ENCODE results near the gene GGACT.

The GGACT gene

DNA sequence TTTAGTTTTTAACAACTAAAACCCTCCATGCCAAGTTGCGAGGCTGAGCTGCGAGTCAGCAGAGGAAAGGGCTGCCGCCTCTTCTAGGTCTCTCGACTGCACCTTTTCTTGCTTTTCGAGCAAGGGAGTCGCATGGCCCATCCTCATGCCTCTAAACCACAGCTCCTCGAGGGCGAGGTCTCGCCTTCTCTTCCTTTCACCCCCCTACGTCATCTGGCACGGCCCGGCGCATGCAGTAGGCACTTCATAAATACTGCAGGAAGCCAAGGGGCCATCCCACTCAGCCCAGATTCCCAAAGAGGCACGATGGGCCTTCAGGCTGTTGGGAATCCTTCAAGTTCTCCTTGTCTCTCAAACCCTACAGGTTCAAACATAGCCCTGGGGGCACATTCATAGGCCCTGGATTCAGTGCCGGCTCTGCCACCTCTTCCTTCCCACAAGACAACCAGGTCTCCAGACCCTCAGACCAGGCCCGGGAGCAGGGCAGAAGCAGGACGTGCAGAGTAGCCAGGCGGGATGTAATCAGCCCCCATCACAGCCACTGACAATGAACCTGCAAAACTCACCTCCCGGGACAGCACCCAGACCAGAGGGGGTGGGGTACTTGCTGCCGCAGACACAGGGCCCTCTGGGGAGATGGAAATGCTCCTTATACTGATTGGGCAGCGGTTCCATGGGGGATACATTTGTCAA lies 41.7 kb downstream of the GGACT start:
- DNase-seq = no peak

DNA sequence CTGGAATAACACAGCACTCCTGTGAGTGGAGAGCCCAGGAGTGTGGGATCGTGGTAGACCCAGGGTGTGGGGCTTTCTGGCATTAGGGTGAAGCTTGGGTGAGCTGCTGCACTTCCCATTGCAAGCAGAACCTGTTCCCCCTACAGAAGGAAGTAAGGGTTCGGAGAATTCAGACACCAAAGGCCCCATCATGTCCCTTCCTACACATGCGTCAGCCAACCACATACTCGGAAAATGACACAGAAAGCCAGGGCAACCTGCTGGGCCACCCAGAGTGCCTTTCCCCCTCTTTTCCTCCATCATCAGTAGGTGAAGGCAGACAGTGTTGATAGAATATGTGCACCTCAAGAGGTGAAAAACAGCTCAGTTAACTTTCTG lies 42.9 kb downstream of the GGACT start:
- no peak for DNase-seq

DNA sequence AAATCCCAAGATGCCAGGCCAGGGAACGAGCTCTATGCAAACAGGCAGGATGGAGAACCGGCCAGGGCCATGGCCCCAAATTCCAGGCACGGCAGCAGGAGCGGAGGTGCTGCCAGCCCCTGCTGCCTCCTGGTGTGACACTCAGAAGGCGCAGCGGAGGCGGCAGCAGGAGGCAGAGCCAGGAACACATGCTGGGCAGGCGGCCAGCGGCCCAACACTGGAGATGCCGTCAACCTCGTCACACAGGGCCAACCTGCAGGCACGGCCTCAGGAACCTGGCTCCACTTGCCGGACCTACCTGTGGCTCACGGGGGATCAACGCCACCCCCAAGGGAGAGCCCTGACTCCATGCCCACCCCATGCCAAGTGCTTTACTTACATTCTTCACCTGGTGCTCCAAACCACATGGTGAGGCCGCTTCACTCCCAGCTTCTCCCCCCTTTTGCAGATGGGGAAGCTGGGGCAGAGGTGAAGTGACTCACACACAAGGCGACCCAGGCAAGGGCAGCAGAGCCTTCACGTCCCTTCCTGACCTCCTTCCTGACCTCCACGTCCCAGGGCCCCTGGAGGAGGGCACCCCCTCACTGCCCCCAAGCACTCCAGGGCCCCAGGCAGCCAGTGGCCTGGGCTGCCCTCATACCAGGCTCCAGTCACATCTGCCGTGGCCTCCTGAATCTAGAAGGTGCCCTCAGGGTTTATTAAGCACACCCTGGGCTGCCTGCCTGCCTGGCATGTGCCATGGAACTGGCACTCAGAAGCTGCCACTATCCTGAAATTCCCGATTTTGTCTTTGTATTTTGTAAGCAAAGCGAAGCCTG lies 43.5 kb downstream of the GGACT start:
- DNase-seq = no peak

DNA sequence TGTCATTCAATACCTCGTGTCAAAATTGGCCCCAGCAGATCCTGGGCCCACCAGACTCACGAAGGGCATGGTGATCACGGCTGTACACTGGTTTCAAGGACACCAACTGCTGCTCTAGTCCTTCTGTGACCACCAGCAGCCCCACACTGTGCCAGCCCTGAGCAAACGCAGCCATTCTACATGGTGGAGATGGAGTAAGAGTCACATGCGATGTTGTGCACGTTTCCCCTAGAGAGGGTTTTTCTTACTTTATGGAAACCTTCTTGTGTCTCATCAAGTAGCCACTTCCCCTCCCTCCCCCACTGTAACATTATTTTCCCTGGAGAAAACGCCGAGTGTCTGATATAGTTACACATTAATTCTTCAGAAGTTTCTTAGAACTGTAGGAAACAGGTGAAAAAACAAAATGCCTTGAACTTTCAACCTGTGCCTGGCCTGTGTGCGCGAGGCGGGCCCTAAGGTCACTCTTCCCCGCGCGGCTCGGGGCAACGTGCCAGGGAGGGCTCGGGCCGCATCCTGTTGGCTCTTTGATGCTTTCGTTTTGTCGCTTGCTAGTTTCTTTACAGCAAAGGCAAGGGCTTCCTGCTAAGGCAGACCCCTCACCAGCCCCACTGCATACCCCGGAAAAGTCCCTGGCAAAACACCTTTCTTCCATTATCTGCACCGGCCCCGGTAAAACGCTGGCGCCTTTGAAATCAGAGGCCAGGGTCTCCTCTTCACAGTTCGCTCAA lies 44.6 kb downstream of the GGACT start:
- DNase-seq = no peak

DNA sequence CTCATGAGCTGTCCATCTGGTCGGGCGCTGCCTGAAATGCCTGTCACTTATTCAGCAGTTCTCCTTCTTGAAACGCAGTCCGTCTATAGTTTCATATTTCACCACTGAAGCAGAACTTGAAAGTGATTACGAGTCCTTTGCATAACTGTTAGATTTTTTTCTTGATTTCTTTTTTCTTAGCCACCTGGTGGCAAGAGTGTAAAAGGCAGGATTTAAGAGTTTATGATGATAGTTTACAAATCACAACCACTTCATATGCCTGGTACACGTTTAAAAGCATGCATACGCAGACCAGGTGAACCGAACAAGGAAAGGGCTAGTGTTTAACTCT lies 45.8 kb downstream of the GGACT start:
- no peak for DNase-seq

DNA sequence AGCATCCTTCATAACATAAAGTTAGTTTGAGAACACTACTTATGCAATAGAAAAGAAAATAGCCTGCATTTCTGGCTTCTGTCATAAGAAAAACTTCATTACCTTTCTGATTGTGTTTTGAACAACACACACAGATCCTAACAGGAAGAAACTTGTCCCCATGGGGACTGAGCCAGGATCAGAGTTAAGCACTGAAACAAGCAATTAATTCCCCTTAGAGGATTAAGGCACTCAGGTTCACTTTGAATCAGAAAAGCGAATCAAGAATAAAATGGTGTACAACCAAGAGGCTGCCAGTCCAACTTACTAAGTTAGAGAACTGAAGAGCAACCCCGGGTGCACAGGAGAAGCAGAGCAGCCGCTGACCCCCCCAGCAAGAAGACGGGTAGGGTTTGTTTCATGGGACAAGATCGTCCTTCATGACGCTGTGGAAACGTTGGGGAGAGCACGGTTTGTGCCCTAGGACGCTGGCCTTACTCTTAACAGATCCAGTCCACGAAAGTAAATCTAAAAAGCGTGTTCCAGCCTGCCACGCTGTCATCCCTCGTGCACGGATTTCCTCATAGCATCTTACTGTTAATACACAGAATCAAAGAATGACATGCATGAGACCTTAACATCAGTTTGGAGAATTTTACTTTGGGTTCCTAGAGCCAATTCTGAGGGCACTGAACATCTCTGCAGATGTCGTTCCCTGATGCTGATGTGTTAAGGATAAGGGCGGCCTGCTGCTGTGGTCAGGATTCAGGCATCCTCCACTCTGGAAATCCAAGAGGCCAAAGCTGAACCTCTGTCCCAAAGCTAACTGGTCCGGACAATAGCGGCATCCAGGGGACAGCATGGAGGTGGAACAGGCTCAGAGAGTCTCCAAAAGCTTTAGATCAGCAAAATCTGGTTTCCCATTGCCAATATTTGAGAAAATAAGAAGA lies 46.4 kb downstream of the GGACT start:
- DNase-seq = no peak

DNA sequence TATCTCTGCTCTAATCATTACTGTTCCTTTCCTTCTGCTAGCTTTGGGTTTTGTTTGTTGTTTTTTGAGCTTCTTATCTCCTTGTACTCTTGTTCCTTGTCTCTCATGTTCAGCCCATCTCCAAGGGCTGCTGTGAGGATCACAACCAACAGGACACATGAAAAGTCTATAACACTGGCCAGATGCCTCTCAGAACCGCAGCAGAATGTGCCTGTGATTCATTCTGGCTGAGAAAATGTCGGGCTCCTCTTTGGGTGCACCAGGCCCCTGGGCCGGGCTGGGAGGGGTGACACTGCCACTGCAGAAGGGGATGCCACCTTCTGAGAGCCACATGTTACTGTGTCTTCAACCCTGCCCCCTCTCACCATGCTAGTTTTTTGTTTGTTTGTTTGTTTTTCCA lies 48.0 kb downstream of the GGACT start:
- DNase-seq = no peak

DNA sequence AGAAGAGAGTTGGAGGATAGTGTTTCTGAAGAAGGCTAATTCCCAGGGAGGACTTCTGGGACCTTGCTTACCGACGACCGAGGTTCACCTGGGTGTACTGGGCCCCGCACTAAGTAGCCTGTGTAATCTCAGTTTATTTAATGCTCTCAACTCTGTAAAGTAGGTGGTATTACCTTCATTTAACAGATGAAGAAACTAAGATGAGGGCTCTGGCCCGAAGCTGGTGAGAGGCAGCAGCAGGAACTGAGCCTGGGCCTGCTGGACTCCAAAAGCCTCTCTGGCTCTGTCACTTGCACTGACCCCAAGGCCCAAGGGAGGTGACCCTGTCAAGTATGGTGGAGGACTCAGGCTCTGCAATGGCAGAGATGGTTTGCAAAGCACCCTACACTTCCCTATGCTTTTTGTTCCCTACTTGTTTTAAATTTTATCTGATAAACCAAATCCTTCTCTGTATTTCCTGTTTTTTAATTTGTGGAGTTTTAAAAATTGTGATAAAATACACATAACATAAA lies 50.6 kb downstream of the GGACT start:
- no peak for DNase-seq

DNA sequence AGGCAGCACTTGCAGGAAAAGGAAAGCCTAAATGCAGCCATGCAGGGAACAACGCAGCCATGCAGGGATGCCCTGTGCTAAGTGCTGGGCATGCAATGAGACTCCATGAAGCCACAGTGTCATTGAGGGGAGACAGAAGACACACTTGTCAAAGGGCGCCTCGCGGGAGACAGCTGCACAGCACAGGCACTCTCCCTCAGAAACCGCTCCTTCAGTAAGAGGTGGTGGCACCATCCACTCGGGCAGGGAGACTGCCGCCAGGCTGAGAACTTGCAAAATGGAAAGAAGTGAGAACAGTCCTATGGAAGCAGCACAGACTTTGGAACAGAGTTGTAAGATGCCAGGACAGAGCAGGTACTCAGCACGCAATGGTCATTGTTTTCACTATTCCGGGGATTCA lies 51.1 kb downstream of the GGACT start:
- DNase-seq = no peak

DNA sequence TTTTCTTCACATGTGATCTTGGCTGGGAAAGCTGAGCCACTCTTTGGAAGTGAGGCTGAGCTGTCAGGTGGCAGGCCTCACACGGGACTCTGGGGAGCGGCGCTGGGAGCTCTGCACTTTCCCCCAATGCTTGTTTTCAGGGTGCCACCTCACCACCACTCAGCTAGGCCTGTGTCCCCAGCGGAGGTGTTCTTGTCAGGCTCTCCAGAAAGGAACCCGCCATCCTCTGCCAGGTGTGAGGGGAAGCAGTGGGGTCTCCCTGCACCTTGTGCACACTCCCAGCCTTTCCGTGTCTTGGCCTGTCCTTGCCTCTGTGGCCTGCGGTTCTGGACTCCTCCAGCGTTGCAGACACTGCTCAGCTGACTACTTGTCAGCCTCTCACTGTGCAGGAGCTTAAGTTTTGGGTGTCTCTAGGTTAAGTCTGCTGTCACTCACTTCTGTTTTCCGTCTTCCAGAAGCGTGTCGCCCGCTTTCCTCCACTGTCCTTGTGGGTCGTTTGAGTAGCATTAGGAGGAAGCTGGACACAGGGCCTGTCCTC lies 51.9 kb downstream of the GGACT start:
- no peak for DNase-seq

DNA sequence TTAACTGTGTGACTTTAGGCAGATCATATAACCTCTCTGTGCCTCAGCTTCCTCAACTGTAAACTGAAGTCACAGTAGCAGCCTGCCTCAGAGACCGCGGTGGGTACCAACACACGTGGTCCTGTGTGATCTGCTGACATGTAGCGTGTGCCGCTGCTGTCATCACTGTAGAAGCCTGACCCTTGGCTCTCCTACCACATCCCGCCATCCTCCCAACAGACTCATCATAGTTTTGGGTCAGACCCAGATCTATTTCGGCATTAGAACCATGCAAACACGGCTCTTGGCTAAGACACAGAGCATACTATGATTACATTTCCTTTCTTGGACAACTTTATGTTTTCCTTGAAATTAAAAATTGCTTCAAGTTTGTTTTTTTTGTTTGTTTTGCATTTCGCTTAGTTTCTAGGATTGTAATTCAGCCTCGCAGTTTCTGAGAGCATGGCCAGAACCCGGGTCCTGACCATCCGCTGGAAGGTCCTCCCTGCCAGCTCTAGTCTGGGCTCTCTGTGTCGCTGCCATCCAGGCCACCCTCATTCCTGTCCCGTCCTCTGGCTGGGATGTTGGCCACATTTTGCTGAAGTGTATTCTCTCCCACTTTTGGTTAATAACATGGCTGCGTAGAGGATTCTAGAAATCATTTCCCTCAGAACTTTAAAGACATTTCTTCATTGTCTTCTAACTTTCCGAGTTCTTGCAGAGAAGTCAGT lies 53.0 kb downstream of the GGACT start:
- DNase-seq = no peak

DNA sequence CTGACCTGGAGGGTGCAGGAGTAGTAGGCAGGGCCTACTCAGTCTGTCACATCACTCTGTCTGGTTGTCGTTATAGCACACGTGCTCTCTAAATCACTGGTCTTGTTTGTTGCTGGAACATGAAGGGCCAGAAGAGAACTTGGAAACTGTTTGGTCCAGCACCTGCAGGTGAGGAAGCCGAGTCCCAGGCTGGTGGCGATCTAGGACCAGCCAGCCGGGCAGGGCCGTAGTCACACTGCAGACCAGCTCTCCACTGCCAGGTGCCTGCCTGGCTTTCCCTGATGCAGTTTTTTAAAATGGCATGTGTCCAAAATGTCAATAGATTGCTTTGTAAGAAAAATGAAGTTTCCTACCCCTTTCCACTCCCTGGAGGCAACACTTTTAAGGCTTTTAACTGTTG lies 53.7 kb downstream of the GGACT start:
- no peak for DNase-seq

DNA sequence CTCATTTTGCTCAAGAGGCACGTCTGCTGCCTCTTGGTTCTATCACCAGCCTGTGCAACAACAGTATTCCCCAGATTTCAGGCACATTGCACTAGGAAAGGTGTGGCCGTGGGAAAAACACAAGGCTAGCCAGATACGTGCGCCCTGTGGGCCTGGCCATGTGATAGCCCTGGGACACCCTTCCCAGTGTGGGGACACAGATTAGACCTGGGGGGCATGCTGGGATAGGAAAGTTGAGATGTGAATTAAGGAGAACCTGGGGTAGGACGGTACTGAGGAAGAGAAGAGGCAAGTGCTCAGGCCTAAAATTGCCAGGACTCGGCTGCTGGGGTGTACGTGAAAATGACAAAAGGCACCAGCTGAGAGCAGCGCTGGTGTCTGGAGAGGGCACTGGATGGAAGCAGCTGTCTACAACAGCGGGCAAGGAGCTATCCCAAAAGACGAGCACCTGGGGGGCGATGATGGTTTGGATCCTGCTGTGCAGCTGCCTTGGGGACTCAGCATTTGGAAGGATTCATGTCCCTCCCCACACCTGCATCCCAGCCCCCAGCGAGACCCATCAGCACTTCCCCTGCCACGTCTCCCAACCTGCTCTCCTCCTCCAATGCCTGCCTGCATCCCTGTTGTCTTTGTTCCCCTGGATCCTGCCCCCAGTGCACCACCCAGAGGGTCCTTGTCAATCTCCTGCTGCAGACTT lies 54.3 kb downstream of the GGACT start:
- no peak for DNase-seq

DNA sequence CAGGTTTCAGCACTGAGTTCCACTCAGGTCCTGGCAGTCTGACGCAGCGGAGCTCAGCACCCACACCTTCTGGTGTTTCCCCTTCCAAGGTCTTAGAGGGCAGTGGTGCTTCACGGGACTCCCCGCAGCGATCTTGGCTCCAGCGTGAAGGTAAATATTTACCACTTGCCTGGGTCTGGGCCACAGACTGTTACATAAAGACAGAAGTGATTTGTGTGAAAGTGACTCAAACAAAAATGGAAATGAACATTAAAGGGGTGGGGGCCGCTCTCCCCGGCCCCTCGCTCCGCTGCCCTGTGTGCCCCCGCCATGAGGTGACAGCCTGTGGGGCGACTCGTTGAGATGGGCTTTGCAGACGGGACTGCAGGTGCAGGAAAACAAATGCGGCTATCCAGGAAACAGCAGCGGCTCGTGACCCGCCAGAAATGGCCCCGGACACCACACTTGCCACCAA lies 55.0 kb downstream of the GGACT start:
- no peak for DNase-seq

DNA sequence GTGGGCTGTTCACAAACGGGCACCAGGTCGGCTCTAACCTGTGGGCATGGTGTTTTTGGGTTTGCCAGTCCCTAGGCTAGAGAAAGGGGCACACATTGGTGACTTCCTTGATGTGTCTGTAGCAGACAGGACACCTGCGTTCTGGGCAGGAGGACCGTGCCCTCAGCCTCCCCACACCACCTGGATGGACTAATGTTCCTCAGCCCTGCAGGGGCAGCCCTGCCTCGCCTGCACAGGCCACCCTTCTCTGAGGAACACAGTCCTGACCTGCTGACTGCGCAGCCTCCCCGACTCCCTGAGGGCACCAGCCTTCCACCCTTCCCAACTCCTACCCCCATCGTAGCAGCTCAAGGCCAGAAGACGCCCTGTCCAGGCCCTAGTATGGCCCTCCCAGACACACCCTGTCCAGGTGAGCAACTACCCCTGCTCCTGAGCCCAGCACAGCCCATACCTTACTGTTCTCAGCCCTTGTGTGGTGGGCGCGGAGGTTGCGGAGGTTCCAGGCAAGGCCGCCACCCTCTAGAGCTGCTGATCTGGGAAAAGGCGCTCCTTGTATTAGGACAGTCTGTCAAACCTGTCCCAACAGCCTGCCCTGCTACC lies 55.7 kb downstream of the GGACT start:
- DNase-seq = no peak

DNA sequence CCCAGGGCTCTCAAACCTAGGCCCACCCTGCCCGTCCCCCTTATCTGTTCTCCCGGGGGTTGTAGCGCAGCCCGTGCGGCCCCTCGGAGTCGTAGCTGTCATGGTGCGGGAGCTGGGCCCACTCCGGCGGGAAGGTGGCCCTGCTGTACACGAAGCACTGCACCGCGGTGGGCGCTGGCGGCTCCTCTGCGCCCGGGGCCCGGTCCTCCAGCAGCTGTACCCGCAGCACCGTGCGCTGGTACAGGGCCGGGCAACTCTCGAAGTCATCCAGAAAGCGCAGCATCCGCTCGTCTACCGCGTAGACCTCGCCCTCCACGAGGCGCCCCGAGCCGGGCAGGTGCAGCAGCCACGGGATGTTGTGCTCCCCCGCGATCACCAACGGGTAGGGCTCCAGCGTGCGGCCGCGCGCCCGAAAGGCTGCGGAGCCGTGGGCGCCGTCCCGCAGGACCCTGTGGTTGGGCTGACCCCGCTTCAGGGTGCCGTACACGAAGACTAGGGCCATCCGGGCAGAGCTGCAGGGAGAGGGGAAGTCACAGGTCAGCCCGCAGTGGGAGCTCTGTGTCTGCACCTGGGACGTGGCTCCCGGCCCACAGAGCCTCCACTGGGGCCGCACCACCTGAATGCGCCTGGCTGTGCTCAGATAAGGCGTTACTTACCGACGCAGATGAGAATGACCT lies 56.4 kb downstream of the GGACT start:
- no peak for DNase-seq

DNA sequence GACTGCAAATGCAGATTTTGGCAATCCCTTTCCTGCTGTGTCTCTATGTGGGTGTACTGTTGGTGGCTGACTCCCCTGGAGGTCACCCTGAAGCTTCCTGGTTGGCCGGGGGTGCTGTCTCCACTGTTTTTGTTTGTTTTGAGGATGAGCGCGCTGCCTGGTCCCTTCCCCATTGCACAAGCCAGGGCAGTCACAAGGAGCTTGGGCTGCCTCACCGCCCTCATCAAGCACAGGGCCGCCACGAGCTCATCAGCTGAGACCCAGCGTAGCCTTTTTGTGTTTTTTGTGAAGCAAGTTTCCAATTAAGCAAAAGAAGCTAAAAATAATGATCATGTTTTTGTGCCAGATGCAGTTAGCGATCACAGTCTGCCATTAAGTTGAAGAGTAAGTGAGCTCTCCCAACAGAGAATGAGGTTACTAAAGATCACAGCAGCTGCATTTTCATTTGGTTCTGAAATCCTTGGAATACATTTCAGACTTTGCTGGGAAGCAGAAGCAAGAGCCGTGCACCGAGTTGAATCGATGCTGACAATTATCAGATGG lies 57.8 kb downstream of the GGACT start:
- no peak for DNase-seq

DNA sequence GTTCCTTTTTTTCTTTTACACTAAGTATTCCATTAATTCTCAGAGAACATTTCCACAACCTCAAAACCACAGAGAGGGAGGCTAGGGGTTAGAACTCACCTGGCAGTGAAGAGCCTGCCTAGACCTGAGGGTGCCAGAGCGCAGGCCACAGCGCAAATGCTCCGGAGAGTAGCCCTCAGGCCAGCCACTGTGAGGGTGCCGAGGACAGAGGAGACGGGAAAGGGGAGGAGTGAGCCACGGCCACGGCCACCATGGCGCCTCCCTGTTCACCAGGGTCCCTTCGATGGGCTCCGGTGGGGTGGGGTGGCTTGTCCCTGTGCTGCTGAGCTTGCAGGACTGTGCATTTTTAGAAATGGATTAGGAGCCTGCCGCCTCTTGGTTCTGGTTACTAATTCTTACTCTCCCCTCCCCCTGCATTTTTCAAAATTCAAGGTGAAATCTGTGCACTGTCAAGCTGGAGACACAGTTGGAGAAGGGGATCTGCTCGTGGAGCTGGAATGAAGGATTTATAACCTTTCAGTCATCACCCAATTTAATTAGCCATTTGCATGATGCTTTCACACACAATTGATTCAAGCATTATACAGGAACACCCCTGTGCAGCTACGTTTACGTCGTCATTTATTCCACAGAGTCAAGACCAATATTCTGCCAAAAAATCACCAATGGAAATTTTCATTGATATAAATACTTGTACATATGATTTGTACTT lies 58.8 kb downstream of the GGACT start:
- DNase-seq = no peak

DNA sequence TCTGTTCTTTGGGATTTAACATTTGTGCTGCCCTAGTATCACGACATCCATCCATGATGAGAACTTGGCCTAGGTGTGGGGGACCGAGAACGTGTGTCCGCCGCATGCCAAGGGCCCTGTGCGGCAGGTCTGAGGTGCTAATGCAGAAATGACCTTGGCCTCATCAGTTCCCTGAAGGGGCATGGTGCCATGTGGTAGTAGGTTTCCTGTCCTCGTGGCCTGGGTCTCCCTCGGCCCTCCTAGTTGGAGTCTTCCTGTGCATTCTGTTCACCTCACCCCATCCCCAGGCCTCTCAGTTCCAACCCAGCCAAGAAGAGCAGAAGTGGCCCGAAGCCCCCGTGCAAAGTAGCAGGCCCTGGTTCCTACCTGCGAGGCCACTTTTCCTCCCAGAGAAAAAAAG lies 59.8 kb downstream of the GGACT start:
- DNase-seq = no peak
